Inferior parietal cortex (tissue), 1 donor: Measurements from ENCODE around the gene STEAP1B.
"Not testable (repeated sequence)": the region's sequence is repeated elsewhere in the genome, so short reads cannot be mapped to it uniquely, and the experiment has no call there.

ENCODE experiments used
- DNase-seq: peaks from one replicate; pipeline ENCODE4 v3.0.0-alpha.2; 2016; ENCODE audit errors: extremely low spot score

STEAP1B gene

DNA sequence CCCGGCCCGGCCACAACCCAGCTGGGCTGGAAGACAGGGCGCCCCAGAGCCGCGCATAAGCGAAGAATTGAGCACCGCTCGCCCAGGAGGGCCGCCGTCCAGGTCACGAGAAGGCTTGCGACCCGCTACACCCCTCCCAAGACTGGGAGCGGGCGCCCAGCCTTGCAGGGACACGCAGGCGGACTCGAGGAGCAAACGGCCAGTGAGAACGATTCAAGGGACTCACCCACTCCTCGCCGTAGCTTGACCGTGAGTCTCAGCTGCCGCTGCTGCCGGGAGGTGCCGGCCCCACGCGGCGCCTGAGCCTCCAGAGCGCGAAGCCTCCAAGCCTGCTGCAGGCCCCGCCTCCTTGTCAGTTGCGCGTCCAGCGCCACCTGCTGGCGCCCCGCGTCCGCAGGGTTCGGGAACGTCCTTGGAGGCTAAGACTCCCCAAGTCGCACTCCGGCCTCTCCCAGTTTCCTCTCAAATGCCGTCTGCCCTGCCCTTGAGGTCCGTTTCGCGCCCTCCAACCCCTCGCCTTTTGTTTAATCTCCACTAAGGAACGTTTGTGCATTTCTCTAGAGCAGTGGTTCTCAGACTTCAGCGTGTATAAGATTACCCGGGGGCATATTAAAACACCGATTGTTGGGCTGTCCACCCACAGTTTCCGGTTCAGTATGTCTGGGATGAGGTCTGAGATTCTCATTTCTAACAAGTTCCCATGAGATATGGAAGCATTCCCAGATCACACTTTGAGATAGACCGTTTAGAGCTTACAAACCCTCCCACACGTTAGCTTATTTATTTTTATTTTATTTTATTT, at the start of gene STEAP1B:
Gene STEAP1B, minus strand, starts transcription at position 301 of the 802 bp plus-strand sequence. CDS start 5,333 bp downstream, outside the sequence.
- peak; percentile 86 for DNase-seq

DNA sequence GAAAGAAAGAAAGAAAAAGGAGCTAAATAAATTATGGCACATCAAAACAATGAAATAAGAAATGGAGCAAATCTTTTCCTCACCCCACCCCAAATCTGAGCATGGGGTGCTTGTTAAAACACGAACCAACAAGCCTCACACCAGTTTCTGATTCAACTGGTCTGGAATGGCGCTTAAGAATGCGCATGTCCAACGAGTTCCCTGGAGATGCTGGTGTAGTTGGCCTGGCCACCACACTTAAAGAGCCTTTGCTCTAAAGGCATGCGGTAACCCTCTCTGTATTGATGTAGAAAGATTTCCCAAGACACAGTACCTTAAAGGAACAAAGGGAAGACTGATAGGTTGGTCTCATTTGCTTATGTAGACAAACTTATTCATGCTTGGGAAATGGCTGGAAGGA, 49.1 kb upstream of the STEAP1B start:
- DNase-seq, result no peak

DNA sequence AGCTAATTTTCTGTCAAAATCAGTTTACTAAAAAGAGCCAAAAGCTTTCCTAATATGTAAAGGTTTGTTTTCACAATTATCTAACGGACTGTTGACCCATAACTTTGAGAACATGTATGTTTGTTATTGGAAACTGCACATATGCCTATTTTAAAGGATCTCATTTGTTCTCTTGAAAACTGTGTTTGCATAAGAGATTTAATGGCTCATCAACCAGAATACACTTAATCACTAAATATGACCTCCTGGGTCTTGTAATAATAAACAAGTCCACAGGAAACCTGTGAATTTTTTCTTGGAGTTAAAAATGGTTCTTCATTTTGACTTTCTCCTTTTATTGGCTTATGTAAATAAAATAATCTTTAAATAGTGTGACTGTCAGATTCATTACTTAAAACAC, 48.3 kb upstream of the STEAP1B start:
- no peak for DNase-seq

DNA sequence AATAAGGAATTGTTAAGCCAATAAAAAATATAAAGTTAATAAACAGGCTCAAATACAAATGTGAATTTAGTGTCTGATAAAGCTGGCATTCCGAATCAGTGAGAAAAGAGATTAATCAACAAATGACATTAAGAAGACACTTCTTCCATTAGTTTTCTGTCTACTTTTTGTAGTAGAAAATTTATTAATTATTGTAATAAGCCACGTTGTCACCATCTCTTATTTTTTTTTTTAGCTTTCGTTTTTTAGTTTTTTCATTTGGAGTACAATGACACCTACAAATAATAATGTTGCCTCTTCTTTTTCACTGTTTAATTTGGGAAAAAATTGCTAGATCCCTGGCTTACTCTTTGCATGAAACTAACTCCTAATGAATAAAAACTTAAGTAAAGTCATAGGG, 46.8 kb upstream of the STEAP1B start:
- DNase-seq, result no peak

DNA sequence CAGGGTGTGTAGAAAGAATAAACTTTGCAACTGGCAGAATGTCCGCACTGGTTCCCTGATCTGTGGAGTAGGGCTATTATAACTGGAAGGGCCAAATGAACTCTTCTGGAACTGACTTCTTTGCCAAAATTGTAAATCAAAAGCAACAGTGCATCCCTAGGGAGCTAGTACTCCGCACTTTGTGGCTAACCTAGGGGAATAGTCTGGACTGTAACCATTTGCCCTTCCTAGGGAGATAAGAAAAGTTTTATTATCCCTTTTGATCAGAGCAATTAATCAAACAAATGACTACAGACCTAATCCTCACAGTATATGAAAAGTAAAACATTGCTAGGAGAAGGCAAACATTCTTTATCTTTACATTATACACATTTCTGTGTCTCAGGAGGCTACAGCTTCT, 45.5 kb upstream of the STEAP1B start:
- DNase-seq, result no peak

DNA sequence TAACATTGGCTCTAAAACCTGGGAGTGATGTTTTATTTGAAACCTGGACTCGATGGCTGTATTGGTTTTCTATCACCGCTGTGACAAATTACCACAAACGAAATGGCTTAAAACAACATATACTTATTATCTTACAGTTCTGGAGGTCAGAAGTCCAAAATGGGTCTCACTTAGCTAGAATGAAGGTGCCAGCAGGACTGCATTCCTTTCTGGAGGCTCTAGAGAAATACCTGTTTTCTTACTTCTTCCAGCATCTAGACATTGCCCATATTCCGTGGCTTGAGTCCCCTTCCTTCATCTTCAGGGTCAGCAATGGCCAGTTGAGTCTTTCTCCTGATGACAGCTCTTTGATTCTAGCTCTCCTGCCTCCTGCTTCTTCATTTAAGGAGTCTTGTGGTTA, 44.3 kb upstream of the STEAP1B start:
- DNase-seq, result no peak

DNA sequence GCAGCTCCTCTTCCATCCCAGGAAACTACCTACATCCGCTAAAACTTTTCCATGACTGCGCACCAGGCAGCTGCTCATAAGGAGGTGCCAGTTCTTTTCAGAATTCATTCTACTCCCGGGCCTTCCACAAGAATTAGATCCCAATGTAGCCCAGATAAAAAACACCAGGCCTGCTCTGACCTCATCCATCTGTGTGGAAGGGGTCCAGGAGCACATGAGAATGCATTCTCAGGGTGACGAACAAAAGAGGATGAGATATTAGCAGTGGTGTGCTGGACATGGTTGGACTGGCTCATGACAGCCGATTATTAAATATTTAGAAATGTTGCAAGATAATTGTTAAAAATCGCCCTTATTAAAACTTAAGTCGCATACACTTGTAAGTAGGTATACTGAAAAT, 43.2 kb upstream of the STEAP1B start:
- DNase-seq, result no peak

DNA sequence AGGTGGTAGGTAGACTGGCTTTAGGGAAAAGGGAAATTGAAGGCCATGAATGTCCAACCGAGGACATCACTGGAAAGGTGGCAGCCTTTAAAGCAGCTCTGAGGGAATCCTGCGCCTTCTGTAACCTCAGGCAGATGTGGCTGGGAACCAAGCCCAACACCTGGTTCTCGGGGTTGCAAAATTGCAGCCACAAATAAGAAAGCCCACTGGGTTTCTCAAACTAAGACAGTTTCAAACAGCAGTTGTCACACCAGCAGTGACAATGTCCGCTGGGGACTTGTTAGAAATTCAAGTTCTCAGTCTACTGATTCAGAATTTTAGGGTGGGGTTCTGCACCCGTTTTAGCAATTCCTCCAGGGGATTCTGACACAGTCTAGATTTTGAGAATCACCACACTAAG, 42.7 kb upstream of the STEAP1B start:
- DNase-seq, result no peak

DNA sequence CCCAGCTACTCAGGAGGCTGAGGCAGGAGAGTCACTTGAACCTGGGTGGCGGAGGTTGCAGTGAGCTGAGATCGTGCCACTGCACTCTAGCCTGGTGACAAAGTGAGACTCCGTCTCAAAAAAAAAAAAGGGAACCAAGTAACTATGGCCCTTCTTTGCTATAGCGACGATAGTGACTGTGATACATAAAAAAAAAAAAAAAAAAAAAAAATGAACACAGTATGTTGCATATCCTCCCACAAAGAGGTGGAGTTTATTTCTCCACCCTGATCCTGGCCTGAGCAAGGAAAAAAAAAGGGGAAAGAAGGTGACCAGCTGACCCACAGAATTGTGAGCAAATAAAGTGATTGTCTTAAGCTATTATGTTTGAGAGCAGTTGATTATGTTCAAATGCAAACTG, 42.3 kb upstream of the STEAP1B start:
- DNase-seq, result no peak

DNA sequence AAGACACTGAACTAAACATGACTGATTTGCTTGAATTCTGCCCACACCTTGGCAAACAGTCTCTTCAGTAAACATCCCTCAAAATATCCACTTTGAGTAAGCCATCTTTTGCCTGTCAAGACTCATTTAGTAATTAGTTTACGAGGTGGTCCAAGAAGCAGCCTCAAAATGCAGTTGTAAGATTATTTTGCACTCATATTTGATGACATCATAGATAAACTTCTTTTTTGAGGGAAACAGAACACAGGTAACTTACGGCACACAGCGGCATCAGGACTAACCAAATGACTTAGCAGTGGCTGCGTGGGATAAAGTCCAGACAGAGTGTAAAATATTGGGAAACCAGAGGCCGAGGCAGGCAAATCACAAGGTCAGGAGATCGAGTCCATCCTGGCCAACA, 41.8 kb upstream of the STEAP1B start:
- DNase-seq, result no peak

DNA sequence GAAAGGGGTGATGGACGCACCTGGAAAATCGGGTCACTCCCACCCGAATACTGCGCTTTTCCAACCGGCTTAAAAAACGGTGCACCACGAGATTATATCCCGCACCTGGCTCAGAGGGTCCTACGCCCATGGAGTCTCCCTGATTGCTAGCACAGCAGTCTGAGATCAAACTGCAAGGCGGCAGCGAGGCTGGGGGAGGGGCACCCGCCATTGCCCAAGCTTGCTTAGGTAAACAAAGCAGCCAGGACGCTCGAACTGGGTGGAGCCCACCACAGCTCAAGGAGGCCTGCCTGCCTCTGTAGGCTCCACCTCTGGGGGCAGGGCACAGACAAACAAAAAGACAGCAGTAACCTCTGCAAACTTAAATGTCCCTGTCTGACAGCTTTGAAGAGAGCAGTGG, 28.5 kb upstream of the STEAP1B start:
- not testable (repeated sequence) for DNase-seq

DNA sequence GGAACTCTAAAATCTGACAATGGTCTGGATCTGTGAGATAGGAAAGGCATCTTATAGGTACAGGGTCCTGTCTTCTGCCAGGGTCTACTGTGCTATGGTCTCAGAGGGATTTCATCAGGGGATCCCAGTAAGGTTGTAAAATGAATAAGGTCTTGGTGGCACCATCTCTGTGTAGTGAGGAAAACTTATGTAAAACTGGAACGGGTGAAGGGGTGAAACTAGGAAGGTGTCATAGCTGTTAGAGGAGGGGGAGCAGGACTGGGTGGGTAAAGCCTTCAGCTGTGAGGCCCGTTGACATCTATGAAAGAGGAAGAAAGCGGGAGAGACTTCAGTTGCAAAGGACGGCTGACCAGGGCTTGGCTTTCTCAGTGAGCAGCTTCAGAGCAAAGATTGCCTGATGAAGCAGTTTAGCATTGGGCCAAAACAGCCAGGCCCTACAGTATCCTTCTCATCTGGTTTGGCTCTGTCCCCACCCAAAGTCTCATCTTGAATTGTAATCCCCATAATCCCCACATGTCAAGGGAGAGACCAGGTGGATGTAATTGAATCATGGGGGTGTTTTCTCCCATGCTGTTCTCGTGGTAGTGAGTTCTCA, 24.5 kb upstream of the STEAP1B start:
- not testable (repeated sequence) for DNase-seq

DNA sequence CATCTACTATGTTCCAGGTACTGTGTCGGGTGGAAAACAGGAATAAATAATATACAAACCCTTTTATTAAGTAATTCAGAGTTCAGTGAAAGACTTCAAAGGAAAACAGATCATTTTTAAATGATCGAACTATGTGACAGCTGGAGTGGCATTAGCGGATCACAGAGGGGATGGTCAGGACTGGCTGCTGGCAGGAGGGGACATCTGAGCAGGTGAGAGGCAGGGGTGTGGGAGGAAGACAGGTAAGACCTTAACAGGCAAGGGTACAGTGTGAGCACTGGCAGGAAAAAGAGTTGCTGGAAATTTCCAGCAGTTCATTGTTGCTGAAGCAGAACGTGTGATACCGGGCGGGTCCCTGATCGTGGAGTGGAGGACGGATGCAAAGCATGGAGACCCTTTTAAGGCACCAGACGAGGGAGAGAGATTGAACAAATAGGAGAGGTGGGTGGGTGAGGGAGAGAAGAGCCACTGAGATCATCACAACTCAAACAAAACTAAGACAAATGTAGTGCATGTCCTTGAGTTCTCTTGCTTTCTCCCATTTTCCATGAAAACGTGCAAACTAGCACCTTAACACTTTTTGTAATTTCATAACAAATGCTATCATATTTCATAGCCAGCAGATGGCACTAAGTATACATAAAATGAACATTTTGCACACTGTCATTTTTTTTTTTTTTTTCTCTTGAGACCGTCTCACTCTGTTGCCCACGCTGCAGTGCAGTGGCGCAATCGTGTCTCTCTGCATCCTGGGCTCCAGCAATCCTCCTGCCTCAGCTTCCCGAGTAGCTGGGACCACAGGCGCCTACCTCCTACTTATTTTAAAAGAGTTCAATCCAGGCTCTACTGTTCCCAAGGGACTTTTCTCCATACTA, 23.7 kb upstream of the STEAP1B start:
- not testable (repeated sequence) for DNase-seq

DNA sequence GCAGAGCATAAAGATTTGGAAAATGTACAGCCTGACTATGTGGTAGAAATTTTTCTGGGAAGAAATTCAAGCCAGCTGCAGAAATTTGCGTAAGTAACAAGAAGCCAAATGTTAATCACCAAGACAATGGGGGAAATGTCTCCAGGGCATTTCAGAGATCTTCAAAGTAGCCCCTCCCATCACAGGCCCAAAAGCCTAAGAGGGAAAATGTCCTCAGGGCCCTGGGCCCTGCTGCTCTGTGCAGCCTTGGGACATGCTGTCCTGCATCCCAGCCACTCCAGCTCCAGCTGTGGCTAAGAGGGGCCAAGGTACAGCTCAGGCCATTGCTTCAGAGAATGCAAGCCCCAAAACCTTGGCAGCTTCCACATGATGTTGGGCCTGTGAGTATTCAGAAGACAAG, 19.6 kb upstream of the STEAP1B start:
- not testable (repeated sequence) for DNase-seq

DNA sequence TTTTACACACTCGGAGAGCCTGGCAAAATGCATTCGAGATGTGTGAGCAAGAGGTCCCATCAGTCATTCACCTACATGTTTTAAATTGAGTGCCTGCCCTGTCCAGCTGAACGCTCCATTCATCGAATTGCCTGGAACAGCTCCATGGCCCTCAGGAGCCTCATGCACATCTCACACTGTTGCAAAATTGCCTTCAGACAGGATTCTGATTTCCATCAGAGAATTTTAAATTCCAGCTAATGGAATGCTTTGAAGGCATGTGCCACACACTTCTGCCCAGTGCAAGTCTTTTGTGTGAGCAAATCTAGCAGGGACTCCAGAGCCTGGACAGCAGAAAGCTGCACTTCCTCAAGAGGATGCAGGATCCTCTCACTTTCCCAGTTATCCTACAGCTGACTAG, 17.0 kb upstream of the STEAP1B start:
- DNase-seq, result not testable (repeated sequence)

DNA sequence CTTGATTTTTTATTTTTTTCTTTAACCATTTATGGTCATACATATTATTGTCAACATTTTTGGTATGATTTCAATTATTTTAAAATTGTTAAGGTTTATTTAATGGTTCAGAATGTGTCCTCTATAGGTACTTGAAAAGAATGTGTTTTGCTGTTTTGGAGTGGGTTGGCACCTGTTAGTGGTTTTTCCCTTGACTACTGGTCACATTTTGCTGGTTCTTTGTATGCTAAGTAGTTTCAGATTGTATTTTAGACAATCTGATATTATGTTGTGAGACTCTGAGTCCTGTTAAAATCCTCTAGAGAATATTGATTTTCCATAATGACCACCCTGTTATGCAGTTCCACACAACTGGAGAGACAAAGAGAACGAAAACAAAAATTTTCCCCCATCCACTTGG, 15.0 kb upstream of the STEAP1B start:
- DNase-seq, result not testable (repeated sequence)

DNA sequence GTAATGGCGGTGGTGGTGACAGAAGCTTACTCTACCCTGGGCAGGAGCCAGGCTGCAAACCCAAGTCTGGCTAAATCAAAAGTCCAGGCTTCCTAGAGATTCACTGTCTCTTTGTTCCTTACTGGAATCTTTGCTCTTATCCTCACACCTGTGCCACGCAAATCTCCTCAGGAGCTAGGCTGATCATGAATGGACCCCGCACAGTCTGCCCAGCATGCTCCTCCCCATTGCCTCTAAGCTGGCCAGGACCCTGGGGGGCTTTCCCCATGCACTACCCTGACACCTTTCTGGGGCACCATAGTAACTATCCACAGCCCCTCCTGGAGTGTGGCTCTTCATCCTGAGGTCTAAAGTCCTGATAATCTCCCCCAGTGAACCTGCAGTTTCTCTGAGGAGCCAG, 7.3 kb upstream of the STEAP1B start:
- not testable (repeated sequence) for DNase-seq

DNA sequence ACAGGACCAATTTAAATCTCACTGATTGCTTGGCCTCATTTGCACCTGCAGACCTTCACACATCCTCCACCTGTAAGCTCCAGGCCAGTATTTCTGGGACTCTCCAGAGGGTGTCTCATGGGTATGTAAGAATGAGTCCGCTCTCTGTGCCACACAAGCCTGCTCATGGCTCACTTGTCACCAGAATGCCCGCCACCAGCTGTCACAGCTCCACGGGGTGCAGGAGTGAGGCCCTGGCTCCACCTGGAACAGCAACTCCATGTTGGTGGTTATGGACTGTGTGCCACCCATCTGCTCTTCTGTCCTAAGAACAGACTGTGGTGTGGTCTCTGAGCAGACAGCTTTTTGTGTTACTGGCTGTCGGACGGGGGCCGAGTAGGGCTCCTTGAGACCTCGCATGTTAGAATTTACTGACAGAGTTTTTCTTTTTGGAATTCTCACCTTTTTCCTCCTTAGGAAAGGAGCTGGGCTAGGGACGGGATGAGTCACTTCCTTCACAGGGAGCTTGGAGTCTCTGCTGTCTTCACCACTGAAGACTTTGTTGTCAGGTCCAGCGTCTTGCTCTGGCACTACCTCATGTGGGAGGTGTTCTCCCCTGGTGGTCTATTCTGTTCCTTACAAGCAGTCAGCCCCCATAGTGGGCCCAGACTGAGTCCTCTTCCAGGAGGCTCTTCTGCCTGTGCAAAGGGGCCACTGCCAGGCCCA, 6.5 kb upstream of the STEAP1B start:
- DNase-seq, result not testable (repeated sequence)

DNA sequence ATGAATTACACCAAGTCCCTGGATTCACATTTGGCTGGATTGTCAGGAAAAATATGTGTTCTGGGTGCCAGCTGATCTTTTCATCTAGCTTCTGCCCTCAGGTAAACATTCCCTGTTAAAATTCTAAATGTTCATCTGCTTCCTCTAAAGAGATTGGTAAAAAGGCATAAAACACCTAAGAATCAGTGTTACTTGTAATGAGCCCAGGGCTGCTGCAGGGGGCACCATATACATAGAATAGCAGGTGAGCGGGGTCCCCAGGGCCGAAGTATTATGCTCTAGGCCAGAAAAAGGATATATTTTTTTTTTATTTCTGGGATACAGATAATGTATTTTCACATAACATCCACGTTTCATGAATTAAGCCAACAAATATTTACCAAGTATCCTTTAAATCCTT, 4.5 kb upstream of the STEAP1B start:
- DNase-seq, result not testable (repeated sequence)

DNA sequence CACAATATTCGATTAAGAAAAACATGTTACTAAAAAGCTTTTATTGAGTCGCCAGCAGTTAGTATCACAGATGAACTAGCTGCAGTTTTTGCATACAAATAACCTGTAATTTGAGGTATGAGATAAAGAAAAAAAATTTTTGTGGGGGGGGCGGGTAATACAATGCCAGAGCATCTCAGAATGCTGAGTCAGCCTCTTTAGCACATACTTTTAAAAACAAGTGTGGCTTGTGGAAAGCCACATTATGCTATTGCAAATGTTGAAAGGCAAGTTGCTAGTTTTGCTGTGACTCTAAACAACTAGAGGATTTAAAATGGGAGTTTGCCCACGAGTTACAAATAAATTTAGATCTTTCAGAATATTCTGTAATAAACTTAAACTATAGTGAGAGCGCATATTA, 2.1 kb upstream of the STEAP1B start:
- not testable (repeated sequence) for DNase-seq

DNA sequence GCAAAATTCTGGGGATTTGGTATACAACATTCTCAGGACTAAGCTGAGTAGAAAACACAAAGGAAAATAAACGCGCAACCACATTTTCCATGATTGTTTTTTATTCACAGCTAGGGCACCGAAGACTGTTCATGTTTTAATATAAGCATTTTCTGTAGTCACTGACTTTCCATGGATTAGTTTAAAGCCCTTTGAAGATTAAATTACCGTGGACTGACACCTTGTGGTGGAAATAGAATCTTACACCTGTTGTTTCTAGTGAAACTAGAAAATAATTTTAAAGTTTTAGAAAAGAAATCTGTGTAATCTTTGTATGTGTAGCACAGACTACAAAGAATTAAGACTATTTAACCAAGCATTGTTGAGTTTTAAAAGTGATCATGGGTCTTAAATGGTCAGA, 1.3 kb upstream of the STEAP1B start:
- peak; percentile 68 for DNase-seq

DNA sequence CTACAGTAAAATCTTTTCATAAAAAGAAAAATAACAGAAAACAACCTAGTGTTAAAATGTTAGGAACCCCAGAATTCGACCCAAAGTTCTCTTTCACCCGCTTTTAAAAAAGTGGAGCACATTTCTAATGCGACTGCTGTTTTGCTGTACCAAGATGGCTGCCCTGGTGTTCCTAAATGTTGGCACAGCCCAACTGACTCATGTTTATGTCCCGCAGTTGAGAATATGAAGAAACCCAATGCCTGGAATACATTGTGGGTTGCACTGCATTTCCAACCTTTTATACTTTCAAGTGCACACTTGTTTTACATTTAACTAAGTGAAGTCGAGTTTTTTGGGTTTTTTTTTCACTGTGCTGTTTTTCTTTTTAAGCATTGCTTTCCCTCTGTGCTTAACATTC, 944 bp downstream of the STEAP1B start:
- no peak for DNase-seq
